ENCODE measurements around the gene SRBD1.
A peak's percentile ranks its signal among the peaks of the same experiment; 100 is the strongest.

SRBD1 gene

GRCh38 chr2:45611020-45611859 is at the start of gene SRBD1:
Gene SRBD1, minus strand, starts transcription at chr2:45611267. Its CDS starts 5,826 bp downstream, at chr2:45605441.
- peak; percentile 85 for DNase-seq

GRCh38 chr2:45654250-45654649 is 43.2 kb upstream of the SRBD1 start:
- DNase-seq = no peak

GRCh38 chr2:45653122-45653913 is 42.3 kb upstream of the SRBD1 start:
- DNase-seq = no peak

GRCh38 chr2:45652090-45653031 is 41.3 kb upstream of the SRBD1 start:
- no peak for DNase-seq

GRCh38 chr2:45651415-45652089 is 40.5 kb upstream of the SRBD1 start, which contains the start of gene PRKCE:
Gene PRKCE, plus strand, starts transcription at chr2:45651675.
- no peak for DNase-seq

GRCh38 chr2:45650851-45651414 is 39.9 kb upstream of the SRBD1 start:
- peak; percentile 64 for DNase-seq

- no peak for DNase-seq
Measured at GRCh38 chr2:45649858-45650811, 39.1 kb upstream of the SRBD1 start.

GRCh38 chr2:45649462-45649857 is 38.4 kb upstream of the SRBD1 start:
- no peak for DNase-seq

- DNase-seq = no peak
Measured at GRCh38 chr2:45648636-45649035, 37.6 kb upstream of the SRBD1 start.

- DNase-seq = no peak
Measured at GRCh38 chr2:45647986-45648520, 37.0 kb upstream of the SRBD1 start.

GRCh38 chr2:45647356-45647755 is 36.3 kb upstream of the SRBD1 start:
- no peak for DNase-seq

- DNase-seq = no peak
Measured at GRCh38 chr2:45646289-45646688, 35.2 kb upstream of the SRBD1 start.

- DNase-seq = peak; percentile 18
Measured at GRCh38 chr2:45643543-45644542, 32.8 kb upstream of the SRBD1 start.

- DNase-seq = no peak
Measured at GRCh38 chr2:45643095-45643494, 32.0 kb upstream of the SRBD1 start.

GRCh38 chr2:45640576-45640975 is 29.5 kb upstream of the SRBD1 start:
- DNase-seq = no peak

- no peak for DNase-seq
Measured at GRCh38 chr2:45637440-45637839, 26.4 kb upstream of the SRBD1 start.

- DNase-seq = no peak
Measured at GRCh38 chr2:45636008-45636407, 24.9 kb upstream of the SRBD1 start.

GRCh38 chr2:45634223-45634622 is 23.2 kb upstream of the SRBD1 start:
- DNase-seq = no peak

GRCh38 chr2:45631955-45632354 is 20.9 kb upstream of the SRBD1 start:
- DNase-seq = no peak

Data from NCI-H2029 (cell line).